GM21515 (cell line): Measurements from ENCODE around the gene TADA2B.

Source experiments
- ATAC-seq: cut with Tn5 transposase; IDR thresholded peaks from one replicate; pipeline ENCODE4 v1.9.1; 2021; ENCODE audit not compliant: unreplicated experiment

Gene TADA2B

DNA sequence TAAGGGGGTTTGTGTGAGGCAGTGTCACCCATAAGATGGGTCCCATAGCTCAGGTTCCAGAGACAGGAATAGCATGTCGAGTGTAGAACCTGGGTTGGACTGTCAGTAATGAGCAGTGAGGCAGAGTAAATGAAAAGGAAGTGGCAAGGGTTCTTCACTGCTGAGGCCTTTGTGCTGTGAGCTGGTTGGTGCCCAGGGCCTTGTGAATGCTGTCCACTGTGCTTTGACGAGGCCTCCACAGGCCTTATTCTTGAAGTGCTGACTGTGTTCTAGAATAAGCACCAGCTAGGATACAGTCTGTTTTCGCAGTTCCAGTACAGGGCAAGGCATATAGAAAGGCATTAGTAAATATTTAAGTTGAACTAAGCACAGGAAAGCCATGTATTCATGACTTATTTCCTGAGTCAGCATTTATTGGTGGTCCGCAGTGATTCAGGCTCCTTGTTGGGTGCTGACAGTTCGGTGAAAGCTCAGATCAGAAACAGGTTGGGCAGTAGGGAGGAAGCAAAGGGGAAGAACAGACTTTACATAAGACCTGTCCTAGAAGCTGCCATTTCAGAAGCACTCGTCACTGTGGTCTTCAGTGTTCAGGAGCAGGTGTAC, 25.6 kb upstream of the TADA2B start:
- no peak for ATAC-seq

DNA sequence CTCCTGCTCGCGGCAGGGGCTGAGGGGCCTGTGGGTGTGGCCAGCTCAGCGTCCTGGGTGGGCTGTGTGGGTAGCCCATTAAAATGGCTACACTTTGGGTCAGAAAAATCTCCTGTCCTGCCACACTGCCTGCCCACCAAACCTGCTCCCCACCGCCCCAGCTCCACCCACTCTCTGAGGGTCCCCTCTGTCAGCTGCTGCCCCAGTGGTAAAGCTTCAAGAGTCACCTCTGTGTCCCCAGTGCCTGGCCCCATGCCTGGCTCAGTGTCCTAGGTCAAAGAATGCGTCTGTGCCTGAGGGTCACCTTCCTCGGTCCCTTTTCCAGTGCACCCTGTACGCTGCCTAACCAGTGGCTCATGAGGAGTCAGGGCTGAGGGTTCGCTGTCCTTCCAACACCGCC, 24.9 kb upstream of the TADA2B start:
- ATAC-seq, result no peak

DNA sequence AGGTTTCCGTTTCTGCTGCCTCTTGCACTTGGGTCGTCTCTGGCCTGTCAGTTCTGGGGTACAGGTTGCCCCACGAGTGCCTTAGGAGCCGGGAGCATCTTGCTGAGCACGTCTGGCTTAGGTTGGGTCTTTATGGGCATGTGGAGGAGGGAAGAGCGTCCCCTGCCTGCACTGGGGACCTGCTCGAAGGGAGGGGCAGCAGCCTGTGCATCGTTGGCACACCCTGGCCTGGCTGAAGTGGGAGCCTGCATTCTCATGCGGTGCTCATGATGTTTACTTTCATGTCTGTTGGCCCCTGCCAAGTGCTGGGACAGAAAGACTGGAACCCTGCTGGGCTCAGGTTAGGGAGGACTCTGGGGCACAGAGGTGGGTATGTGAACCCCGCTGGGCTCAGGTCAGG, 23.8 kb upstream of the TADA2B start:
- ATAC-seq, result no peak

DNA sequence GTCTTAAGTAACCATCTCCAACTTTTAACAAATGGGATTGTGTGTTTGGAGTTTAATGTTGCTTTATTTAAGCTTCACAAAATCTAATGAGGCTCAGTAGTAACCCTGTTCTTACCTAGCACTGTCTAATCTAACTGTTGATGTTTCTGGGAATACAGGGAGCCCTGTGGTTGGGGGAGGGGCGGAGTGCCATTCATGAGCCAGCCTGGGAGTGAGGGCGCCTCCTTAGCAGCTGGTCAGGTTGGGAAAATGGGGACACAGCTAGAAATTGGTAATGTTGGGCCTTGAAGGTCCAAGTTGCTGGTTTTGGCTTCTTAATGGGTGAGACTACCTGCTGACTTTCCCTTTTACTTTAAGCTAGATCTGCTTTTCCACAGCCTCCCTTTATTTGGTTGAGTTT, 22.9 kb upstream of the TADA2B start:
- ATAC-seq, result no peak

DNA sequence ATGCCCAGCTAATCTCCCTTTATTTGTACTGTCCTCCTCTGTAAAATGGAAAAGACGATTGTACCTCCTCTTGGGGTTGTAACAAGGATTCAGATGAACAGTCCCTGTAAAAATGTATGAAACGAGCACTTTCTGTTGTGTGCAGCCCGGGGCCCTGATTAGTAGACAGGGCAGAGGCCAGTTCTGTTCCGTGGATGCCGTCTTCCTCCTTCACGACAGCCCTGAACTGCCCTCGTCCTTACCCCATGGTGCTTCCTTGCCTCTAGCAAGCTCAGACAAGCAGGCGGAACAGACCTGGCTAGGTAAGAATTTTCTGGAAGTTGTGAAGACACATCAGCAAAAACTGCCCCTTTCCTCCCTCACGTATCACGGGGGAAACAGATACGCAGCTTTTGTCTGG, 22.3 kb upstream of the TADA2B start:
- ATAC-seq, result no peak

DNA sequence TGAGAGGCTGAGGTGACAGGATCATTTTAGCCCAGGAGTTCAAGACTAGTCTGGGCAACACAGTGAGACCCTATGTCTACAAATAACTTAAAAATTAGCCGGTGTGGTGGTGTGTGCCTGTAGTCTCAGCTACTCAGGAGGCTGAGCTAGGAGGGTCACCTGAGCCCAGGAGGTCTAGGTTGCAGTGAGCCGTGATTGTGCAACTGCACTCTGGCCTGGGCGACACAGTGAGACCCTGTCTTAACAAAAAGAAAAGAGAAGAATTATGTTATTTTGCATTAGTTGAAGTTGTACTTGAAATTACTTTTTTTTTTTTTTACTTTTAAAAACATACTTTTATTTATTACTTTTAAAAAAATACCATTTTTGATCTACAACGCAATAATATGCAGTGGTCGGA, 21.8 kb upstream of the TADA2B start:
- ATAC-seq, result no peak

DNA sequence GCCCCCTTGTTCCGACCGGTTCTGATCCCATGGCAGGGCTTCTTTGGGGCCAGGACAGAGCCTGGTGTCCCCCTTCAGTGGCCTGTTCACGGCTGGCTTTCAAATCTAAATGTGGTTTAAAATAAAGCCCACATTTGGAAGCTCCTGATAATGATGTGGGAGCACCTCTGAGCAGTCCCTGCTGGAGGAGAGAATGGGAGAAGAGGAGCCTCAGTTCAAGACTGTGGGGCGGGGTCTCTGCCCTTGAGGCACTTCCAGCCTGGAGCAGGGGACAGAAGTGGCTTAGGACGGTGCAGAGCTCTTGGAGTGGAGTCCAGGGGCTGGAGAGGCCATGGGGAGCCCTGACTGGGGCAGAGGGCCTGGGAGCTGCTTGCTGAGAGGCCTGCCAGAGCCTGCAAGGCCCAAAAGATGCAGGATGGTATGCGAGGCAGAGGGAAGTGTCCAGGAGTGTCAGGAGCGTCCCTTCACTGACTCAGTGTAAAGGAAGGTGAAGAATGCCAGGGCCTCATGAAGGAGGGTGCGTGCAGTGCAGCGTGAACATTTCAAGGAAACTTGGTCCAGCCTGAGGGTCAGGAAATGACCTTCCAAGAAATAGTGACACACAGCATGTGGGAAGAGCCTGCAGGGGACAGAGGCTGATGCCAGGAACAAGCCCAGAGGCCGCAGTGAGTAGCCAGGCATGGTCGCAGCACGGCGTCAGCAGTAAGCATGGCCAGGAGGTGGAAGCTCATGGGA, 21.1 kb upstream of the TADA2B start:
- no peak for ATAC-seq

DNA sequence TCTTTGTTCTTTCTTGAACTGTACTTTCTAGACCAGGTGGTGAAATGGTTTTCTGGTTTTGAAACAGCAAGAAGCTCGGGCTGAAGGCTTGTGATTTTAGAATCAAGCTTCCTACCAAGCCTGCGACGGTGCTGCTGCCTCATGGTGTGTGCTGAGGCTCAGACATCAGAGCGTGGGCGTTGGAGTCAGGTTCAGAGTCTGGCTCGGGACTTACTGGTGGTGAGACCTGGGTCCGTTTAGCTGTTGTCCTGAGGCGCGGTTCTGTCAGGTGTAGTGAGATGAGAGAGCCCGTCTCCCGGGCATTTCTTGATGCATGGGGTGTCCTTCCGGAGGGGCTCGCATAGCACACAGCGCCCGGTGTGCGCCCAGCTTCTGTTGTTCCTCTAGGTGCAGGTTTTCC, 19.7 kb upstream of the TADA2B start:
- no peak for ATAC-seq

DNA sequence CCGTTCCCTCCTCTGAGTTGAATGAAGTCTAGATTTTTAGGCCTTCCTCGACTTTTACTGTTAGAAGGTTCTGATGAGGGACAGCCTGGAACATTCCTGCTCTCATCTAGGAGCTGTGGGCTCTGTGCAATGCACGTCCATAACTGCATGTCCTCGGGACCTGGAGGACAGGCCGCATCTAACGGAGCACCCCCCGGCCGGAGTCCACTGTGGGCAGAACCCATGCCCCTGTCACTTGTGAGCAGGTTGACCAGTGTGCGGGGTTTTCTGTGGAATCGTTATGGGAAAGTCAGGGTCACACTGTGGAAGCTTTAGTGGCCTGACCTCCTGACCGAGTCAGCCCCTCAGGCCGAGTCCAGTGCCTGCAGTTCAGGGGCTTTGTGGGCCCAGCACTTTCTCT, 19.3 kb upstream of the TADA2B start:
- ATAC-seq, result no peak

DNA sequence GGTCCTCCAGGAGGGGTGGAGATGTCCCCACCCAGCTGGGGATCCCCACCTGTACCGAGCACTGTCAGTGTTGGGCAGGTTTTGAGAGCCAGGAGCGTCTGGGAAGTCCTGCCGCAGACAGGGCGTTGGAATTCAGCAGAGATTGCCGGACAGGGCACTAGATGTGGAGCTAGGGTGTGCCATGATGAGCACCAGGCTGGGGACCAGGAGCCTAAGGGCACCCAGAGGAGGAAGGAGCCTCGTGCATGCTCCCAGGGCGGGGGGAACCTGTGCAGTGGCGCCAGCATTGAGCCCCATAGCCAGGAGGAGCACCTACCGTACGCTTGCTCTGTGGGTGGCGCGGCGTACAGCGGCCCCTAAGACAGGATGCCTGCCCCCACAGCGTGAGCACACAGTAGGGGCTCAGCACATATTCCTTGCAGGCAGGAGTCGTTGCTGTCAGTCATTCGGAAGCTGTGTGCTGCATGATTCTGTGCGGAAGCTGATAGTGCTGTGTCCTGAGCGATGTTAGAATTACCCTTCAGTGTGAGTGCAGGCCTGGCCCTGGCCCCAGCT, 18.8 kb upstream of the TADA2B start:
- ATAC-seq, result no peak

DNA sequence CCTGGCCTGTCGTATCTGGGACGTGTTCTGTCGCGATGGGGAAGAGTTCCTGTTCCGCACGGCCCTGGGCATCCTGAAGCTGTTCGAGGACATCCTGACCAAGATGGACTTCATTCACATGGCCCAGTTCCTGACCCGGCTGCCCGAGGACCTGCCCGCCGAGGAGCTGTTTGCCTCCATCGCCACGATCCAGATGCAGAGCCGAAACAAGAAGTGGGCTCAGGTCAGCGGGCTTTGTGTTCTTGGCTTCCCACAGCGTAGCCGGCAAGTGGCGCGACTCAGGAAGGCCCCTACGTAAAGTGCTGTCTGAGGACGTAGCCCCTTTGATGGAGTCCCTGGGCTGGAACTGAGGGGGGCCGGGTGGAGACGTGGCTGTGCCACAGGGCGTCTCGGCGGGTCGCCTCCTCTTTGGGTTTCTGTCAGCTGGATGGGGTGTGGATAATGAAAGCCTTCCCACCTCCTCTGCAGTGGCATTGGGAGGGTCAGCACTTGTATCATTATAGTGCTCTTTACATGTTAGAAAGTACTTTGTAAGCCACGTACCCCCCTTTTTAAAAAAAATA, 18.1 kb upstream of the TADA2B start:
- ATAC-seq, result no peak

DNA sequence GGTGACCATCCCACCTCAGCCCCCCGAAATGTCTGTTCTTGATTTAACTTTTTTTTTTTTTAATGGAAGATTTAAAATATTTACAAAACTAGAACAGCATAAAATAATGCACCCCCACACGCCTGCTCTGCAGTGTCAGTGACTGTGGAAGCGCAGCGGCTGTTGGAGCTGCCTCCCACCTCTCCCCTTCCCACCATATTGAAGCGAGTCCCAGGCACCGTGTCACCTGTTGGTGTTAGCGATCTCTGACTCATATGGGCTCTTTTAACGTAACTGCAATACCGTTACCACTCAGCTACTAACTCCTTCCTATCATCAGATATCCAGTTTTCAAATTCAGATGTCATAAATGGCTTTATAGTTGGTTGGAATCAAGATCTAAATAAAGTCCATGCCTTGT, 17.1 kb upstream of the TADA2B start:
- no peak for ATAC-seq

DNA sequence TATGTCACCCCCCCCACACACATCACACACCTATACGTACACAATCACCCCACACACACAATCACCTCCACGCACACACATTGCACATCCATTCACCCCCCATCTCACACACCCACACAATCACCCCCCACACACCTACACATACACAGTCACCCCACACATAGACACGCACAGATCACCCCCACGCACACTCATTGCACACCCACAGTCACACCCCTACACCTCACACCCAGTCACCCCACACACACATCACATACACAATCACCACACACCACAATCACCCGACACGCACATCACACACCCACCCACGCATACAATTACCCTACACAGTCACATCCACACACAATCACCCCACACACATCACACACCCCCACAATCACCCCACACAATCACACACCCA, 15.9 kb upstream of the TADA2B start:
- no peak for ATAC-seq

DNA sequence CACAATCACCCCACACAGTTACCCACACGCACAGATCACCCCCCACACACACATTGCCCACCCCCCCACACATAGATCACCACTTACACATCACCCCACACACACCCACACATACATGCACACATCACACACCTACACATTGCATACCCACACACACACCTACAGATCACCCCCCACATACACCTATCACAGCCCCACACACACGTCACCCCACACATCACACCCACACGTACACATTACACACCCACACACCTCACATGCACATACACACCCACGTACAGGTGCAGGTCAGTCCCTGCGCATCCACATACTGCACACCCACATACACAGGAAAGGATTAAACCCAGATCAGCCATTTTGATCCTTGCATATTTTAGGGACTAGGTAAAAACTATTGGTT, 15.3 kb upstream of the TADA2B start:
- ATAC-seq, result no peak

DNA sequence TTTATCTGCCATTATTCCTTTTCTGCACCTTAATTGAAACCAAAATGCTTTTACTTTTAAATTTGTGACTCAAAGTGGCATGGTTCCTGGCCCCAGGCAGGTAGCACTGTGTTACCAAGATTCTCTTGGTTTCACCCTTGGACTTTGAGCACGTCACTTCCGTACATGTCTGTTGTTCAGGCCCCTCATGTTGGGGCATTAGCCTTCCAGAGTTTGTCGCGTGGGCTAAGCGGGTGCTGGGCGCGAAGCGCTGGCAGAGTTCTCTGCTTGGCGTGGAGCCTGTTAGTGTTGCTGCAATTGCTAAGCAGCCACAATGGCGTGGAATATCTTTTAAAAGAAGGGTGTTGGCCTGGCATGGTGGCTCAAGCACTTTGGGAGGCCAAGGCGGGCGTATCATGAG, 14.0 kb upstream of the TADA2B start:
- ATAC-seq, result no peak

DNA sequence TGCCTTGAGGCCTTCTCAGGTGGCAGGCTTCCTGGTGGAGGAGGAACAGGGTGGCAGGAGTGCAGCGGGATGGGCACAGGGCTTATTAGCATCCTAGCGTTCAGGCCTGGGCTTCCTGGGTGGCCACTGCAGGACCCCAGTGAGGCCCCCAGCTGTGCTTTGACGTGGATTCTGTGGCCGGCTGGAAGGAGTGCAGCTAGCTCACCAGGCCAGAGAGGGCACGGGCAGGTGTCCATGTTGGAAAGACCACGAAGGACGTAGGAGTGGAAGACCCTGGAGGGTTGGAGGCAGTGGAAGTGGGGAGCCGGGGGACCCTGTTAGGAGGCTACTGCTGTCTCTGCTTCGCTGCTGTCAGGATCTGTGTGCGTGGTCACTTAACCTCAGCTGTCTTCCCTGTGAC, 13.3 kb upstream of the TADA2B start:
- ATAC-seq, result no peak

DNA sequence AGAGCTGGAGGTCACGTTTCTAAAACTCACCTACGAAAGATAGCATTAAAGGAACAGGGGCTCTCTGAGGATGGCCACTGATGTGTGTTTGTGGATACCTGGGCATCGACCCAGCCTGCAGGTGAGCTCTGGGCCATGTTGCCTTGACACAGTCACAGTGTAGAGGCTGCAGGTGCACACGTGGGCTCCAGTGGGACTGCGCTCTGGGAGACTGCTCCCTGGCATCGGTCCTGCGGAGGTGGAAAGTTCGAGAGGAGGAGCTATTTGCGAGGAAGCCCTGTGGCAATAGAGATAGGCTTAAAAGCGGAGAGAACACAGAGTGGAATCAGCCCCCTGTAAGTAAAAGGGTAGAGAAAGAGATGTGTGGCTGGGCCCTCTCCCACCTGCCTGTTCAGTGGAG, 12.3 kb upstream of the TADA2B start:
- ATAC-seq, result no peak

DNA sequence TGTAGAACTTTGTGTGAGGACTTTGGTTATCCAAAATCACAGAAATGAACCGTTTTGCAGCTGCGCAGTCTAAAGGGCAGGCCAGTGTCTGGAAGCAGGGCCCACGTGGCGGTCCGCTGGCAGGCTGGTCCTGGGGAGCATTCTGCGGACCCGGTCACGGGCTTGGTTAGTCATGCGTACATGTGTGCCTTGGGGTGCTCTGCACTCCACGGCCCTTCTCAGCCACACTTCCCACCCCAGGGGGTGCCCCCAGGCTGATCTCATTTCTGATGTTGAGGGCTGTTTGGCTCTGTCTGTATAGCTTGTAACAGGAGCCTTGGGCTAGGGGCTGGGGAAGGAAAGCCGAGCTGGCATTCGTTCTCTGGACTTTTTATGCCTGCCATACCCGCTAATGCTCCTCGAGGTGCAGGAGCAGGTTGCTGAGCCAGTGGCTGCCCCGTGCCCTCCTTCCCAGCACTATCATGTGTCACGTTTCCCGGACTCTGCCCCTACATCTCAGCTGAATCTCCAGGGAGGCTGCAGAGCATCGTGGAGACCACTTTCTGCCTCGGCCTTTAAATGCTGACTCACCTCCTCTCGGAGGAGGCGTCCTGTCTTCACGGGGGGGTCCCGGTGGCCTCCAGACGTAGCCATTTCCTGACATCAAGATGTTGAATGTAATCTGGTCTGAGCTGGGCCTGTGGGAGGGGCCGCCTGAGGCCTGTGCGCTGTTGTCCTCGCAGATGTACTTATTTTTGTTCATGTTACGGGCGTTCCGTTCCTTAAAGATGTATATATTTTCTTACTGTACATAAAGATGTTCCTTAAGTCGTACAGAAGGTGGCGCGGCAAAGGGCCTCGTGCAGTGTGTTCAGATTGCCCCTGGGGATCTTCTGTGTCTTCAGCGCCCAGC, 11.4 kb upstream of the TADA2B start:
- no peak for ATAC-seq

DNA sequence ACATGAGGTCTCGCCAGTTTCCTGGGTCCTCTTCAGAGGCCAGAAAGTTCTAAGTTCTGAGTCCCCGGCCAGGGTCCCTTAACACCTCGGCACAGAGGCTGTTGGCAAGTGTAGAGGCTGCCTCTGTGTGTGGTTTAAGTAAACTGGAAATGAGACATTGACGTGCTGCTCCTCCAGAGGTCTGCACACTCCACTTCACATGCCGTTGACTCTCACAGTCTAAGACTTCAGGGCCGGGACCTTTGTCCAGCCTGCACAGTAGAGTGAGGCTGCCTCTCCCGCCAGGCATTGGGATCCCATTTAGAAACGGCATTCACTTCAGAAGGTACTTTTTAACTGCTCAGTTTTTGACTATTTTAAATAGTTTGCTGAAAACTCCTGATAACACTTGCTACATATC, 10.6 kb upstream of the TADA2B start:
- no peak for ATAC-seq

DNA sequence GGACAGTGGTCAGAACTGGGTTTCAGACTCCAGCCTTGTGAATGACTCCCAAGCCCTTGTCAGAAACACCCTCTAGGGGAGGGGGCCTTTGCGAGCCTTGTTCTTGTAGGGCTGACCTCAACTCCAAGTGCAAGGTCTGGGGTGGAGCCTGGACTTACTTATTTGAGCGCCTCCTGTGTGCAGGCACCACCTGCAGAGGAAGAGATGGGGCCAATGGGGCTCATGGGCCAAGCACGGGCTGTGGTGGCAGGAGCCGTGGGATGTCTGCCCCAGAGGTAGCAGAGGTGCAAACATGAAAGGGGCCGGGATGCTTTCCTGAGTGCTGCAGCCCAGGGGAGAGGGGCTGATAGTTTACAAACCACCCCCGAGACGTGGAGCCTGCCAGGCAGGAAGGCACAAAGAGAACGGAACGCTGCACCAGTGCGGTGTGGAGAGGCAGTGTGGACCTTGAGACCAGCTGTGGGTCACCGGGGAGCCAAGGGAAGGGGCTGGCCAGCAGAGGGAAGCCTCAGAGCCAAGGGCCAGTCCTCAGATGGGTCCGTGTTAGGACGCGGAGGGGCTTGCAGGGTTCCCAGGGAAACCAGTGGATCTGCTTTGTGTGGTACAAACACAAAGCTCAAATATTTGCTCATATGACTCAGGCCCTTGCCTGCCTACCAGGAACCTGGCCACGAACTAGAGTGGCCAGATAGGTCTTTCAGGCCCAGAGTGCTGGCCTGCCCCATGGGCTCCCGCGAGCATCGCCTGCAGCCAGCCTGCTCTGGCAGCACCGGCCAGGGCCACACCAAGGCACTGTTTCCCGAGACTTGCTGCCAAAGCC, 8.7 kb upstream of the TADA2B start:
- no peak for ATAC-seq

DNA sequence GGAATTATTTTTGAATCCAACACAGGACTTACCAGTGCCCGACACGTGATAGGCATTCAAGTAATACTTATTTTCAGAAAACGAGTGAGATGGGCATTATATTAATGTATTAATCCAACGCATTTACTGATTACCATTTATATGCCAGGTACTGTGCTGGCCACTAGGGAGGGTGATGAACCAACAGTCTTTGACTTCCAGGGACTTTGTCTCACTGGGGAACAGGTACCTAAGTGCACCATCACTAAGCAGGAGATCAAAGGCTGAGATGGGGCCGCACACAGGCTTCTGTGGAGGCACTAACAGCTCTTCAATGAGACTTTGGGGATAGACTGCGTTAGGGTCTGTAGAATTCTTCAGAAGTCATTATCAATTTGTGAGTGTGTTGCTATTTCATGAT, 5.7 kb upstream of the TADA2B start:
- no peak for ATAC-seq
